Occipital lobe (tissue), 2 donors: ENCODE results near the gene MICAL3. TPM values are rescaled to one million over a fixed set of nuclear protein-coding genes. Genes with fewer than 3 reads are reported as not detected.

Experiments used
- DNase-seq: peaks from one replicate; lab custom pipeline; 2025; lab: John Stamatoyannopoulos, UW
- total RNA-seq: library from RNA; depleted of rRNA; stranded (reverse); fragments of >200 nt; gene quantifications from one replicate; pipeline ENCODE4 v1.2.3, GENCODE V29; 2014

Gene MICAL3
- total RNA-seq, 1 donor from 2014 or later, result 40.9 TPM

GRCh38 chr22:17976121-17976520 lies 48.2 kb downstream of the MICAL3 start:
- no peak for DNase-seq

GRCh38 chr22:17974703-17975372 lies 49.5 kb downstream of the MICAL3 start:
- DNase-seq, result no peak

GRCh38 chr22:17974087-17974486 lies 50.3 kb downstream of the MICAL3 start:
- no peak for DNase-seq

- no peak for DNase-seq
These were observed 51.1 kb downstream of the MICAL3 start for GRCh38 chr22:17973217-17973616.

- no peak for DNase-seq
These were observed 51.8 kb downstream of the MICAL3 start for GRCh38 chr22:17972385-17973191.

GRCh38 chr22:17971711-17972110 lies 52.6 kb downstream of the MICAL3 start:
- no peak for DNase-seq

GRCh38 chr22:17970201-17970708 lies 54.1 kb downstream of the MICAL3 start:
- DNase-seq, result no peak

GRCh38 chr22:17969701-17970113 lies 54.7 kb downstream of the MICAL3 start:
- DNase-seq, result no peak

GRCh38 chr22:17968126-17968525 lies 56.2 kb downstream of the MICAL3 start:
- DNase-seq, result no peak

GRCh38 chr22:17966403-17966717 lies 58.0 kb downstream of the MICAL3 start:
- DNase-seq, result no peak

- no peak for DNase-seq
These were observed 58.6 kb downstream of the MICAL3 start for GRCh38 chr22:17965538-17966402.

GRCh38 chr22:17964643-17965042 lies 59.7 kb downstream of the MICAL3 start:
- DNase-seq, result no peak

- DNase-seq, result no peak
These were observed 60.2 kb downstream of the MICAL3 start for GRCh38 chr22:17964156-17964555.

- no peak for DNase-seq
These were observed 61.3 kb downstream of the MICAL3 start for GRCh38 chr22:17963015-17963414.

GRCh38 chr22:17962168-17962567 lies 62.2 kb downstream of the MICAL3 start:
- DNase-seq, result no peak

GRCh38 chr22:17961446-17961729 lies 63.0 kb downstream of the MICAL3 start:
- DNase-seq, result no peak

- DNase-seq, result no peak
These were observed 63.5 kb downstream of the MICAL3 start for GRCh38 chr22:17960695-17961445.

GRCh38 chr22:17960011-17960410 lies 64.3 kb downstream of the MICAL3 start:
- DNase-seq, result no peak

- no peak for DNase-seq
These were observed 66.2 kb downstream of the MICAL3 start for GRCh38 chr22:17958166-17958565.

GRCh38 chr22:17957693-17958092 lies 66.7 kb downstream of the MICAL3 start:
- no peak for DNase-seq

- no peak for DNase-seq
These were observed 67.2 kb downstream of the MICAL3 start for GRCh38 chr22:17957204-17957603.
